Kidney epithelial cell (primary cell): ENCODE measurements around the gene GET4. TPM values are rescaled to one million over a fixed set of nuclear protein-coding genes. Genes with fewer than 3 reads are reported as not detected.

Experiments used
- DNase-seq: peaks from one replicate; pipeline ENCODE4 v3.0.0-alpha.2; 2010; ENCODE audit warnings: low read depth
- H3K27me3 ChIP-seq: 2 replicates; pipeline ENCODE4 v1.6.0; 2011; ENCODE audit warnings: low read length; ENCODE audit not compliant: control insufficient read depth, insufficient read depth
- H3K36me3 ChIP-seq: 2 replicates; pipeline ENCODE4 v1.5.1; 2011; ENCODE audit warnings: low read length; ENCODE audit not compliant: control insufficient read depth, insufficient read depth
- H3K4me3 ChIP-seq: 2 replicates; pipeline ENCODE4 v1.5.1; 2011; ENCODE audit warnings: low read depth, mild to moderate bottlenecking, control low read depth, low read length
- total RNA-seq: library from RNA; depleted of rRNA; stranded (reverse); fragments of >200 nt; gene quantifications from 2 replicates; pipeline ENCODE4 v1.2.3, GENCODE V29; 2015
- TF ChIP-seq, protein P1 (sequence below): IDR thresholded peaks from 2 replicates; pipeline ENCODE4 v1.5.1; 2011; ENCODE audit warnings: mild to moderate bottlenecking, moderate library complexity, low read length, control low read depth, inconsistent platforms; ENCODE audit not compliant: insufficient read depth, poor library complexity, severe bottlenecking

Gene GET4, protein sequence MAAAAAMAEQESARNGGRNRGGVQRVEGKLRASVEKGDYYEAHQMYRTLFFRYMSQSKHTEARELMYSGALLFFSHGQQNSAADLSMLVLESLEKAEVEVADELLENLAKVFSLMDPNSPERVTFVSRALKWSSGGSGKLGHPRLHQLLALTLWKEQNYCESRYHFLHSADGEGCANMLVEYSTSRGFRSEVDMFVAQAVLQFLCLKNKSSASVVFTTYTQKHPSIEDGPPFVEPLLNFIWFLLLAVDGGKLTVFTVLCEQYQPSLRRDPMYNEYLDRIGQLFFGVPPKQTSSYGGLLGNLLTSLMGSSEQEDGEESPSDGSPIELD
- 59.6 and 63.1 TPM in 2 replicates for total RNA-seq

- no peaks in the 10 kb centered on the region for H3K27me3 ChIP-seq
- H3K36me3 ChIP-seq, result peaks cover 2% of the 10 kb centered on the region
- H3K4me3 ChIP-seq, result peak within 1 kb of the TSS; percentile 81
- TF ChIP-seq, protein P1, sequence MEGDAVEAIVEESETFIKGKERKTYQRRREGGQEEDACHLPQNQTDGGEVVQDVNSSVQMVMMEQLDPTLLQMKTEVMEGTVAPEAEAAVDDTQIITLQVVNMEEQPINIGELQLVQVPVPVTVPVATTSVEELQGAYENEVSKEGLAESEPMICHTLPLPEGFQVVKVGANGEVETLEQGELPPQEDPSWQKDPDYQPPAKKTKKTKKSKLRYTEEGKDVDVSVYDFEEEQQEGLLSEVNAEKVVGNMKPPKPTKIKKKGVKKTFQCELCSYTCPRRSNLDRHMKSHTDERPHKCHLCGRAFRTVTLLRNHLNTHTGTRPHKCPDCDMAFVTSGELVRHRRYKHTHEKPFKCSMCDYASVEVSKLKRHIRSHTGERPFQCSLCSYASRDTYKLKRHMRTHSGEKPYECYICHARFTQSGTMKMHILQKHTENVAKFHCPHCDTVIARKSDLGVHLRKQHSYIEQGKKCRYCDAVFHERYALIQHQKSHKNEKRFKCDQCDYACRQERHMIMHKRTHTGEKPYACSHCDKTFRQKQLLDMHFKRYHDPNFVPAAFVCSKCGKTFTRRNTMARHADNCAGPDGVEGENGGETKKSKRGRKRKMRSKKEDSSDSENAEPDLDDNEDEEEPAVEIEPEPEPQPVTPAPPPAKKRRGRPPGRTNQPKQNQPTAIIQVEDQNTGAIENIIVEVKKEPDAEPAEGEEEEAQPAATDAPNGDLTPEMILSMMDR, result no peak
- peak; percentile 47 for DNase-seq
Observed at GRCh38 chr7:876077-876971, at the start of gene GET4. TSS of gene GET4 (plus strand) at chr7:876554. CDS start at chr7:876646, 92 bp downstream.

GRCh38 chr7:828793-829561 lies 47.4 kb upstream of the GET4 start:
- H3K36me3 ChIP-seq, result no peaks in the 10 kb centered on the region
- no peaks in the 10 kb centered on the region for H3K27me3 ChIP-seq
- DNase-seq, result no peak
- H3K4me3 ChIP-seq, result no peak overlapping the region
- TF ChIP-seq, protein P1, result no peak

- TF ChIP-seq, protein P1, result no peak
- Histone ChIP-seq H3K36me3 (no peaks in the 10 kb centered on the region), H3K4me3 (no peak overlapping the region)
Observed at GRCh38 chr7:830069-830468, 46.3 kb upstream of the GET4 start.

GRCh38 chr7:831596-832166 lies 44.7 kb upstream of the GET4 start:
- TF ChIP-seq, protein P1, result no peak
- DNase-seq, result peak; percentile 84
- H3K36me3 ChIP-seq, result no peaks in the 10 kb centered on the region
- H3K27me3 ChIP-seq, result no peaks in the 10 kb centered on the region
- no peak overlapping the region for H3K4me3 ChIP-seq

More at GRCh38 chr7:830069-830468, 46.3 kb upstream of the GET4 start:
- H3K27me3 ChIP-seq, result no peaks in the 10 kb centered on the region
- no peak for DNase-seq

DNA sequence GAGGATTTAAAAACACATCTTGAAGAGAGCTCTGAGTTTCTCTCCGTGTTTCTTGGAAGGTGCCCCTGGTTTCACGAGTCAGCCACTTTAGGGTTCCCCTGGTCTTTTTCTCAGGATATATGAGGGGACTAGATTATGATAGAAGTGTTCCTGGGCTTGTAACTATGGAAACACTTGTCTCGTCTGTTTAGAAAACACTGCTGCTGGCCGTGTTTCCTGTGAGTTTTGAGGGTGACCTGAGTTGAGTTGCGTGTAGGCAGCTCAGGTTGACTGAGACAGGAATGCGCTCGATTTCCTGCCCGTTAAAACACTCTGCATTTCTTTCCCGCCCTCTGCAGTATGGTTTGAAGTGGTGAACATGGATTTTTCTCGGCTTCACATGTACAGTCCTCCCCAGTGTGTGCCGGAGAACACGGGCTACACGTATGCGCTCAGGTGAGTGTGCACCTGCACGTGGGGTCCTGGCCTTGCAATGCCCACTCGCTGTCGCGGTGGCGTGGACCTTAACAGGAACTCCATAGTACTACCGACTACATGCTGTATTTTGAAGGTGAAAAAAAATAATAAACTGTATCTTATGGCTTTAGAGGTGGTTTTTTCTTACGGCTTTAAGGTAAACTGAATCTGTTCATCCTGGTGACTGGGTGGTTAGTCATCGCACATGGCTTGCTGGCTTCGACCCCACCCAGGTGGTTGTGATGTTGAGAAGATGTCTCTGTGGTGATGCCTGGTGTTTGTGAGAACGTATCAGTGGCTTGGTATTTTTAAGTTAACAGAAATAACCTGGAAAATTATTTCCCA lies 44.0 kb upstream of the GET4 start, which contains the start of gene SUN1:
TSS of gene SUN1 (plus strand) at position 310 of the 801 bp plus-strand sequence. CDS start at position 359, 49 bp downstream.
- TF ChIP-seq, protein P1, result no peak
- H3K27me3 ChIP-seq, result no peaks in the 10 kb centered on the region
- peak within 1 kb of the TSS; percentile 2 for H3K4me3 ChIP-seq
- DNase-seq, result peak; percentile 84
- H3K36me3 ChIP-seq, result no peaks in the 10 kb centered on the region
